HepG2 (cell line): ENCODE measurements around the gene CLBA1.

Source experiments
- ZC3H13 ChIP-seq: sonication (generic); formaldehyde crosslinking; IDR thresholded peaks from 2 replicates; pipeline ENCODE4 v1.8.1; 2023; ENCODE audit warnings: mild to moderate bottlenecking, missing genetic modification reagents, moderate library complexity
- ZNF207 ChIP-seq: fragments of 450-650 bp; IDR thresholded peaks from 2 replicates; pipeline ENCODE4 v1.6.1; 2016; ENCODE audit warnings: antibody characterized with exemption, borderline replicate concordance

DNA sequence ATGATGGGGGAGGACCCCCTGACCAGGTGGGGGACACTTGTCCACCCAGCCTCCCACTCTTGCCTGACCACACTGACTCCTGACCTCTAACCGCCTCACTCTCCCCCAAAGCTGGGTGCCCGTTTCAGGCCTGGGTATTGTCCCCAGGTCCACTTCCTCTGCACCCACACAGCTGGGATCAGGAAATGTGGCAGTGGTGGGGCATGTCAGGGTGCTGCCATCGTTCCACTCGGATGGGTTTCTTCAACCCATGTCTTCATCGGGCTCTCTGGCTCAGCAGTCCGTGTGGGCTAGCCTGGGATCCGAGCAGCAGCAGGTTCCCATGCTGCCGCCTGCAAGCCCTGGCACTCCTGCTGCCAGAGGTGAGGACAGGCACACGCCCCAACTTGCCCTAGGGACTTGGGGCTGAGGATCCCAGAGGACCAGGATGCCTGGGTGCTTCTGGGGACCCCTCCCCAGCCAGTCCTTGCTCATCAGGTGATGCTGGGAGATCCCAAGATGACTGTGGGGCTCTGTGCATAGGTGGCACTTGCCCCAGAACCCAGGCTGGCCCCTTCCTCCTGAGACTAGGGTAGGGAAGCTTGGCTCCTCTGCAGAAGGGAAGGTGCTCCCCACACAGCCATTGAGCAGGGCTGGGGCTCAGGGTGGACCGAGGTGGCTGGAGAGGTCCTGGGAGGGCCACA lies 2.9 kb upstream of the CLBA1 start:
- TF ChIP-seq ZC3H13 (CRISPR knock-in tag) (no peak), ZNF207 (no peak)
